BJ (cell line): ENCODE results near the gene POU2F3. TPM values are rescaled to one million over a fixed set of nuclear protein-coding genes. Genes with fewer than 3 reads are reported as not detected.

Experiments
- CTCF ChIA-PET: fragments of 350-600 bp; formaldehyde crosslinking; extraction: SDS; loops from one replicate; lab custom pipeline; 2021; ENCODE audit warnings: antibody characterized with exemption, inconsistent platforms; lab: Yijun Ruan, JAX
- POLR2A ChIA-PET: fragments of 300-600 bp; sonication (Branson Sonifier 250); formaldehyde crosslinking; extraction: SDS; loops from one replicate; lab custom pipeline; 2021; ENCODE audit warnings: antibody characterized with exemption; lab: Charles Lee
- DNase-seq: peaks from one replicate; pipeline ENCODE4 v3.0.0-alpha.2; 2011; ENCODE audit warnings: low read depth
- H3K27me3 ChIP-seq: 2 replicates; pipeline ENCODE4 v1.6.0; 2011; ENCODE audit warnings: low read length; ENCODE audit not compliant: control insufficient read depth, insufficient read depth
- H3K36me3 ChIP-seq: 2 replicates; pipeline ENCODE4 v1.5.1; 2011; ENCODE audit warnings: low read length; ENCODE audit not compliant: control insufficient read depth, insufficient read depth
- H3K4me3 ChIP-seq: 2 replicates; pipeline ENCODE4 v1.5.1; 2011; ENCODE audit warnings: low read depth, mild to moderate bottlenecking, control low read depth, low read length
- polyA plus RNA-seq: library from polyadenylated mRNA; depleted of rRNA; stranded (reverse); fragments of >200 nt; gene quantifications from 2 replicates; pipeline ENCODE4 v1.2.3, GENCODE V29; 2011
- TF ChIP-seq, protein P1 (sequence below): IDR thresholded peaks from 2 replicates; pipeline ENCODE4 v1.5.1; 2011; ENCODE audit warnings: low read depth, mild to moderate bottlenecking, control low read depth, inconsistent platforms, low read length, moderate library complexity; ENCODE audit not compliant: insufficient read depth

POU2F3 gene
- polyA plus RNA-seq, 1 experiment, result 0.06 TPM

- ChIA-PET CTCF (interaction anchor here (1.4 to 5.0 kb wide), 4 partner anchors 9 to 87 kb away, joined by 6 to 26 read pairs (median 10); no protein-coding TSS in a partner anchor), POLR2A (no interaction called here)
- peaks cover 4% of the 10 kb centered on the region; the same call in 1 of the 2 replicates for H3K36me3 ChIP-seq
- H3K4me3 ChIP-seq, result no peak overlapping the region
- H3K27me3 ChIP-seq, result no peaks in the 10 kb centered on the region
- no peak for DNase-seq
- TF ChIP-seq, protein P1, sequence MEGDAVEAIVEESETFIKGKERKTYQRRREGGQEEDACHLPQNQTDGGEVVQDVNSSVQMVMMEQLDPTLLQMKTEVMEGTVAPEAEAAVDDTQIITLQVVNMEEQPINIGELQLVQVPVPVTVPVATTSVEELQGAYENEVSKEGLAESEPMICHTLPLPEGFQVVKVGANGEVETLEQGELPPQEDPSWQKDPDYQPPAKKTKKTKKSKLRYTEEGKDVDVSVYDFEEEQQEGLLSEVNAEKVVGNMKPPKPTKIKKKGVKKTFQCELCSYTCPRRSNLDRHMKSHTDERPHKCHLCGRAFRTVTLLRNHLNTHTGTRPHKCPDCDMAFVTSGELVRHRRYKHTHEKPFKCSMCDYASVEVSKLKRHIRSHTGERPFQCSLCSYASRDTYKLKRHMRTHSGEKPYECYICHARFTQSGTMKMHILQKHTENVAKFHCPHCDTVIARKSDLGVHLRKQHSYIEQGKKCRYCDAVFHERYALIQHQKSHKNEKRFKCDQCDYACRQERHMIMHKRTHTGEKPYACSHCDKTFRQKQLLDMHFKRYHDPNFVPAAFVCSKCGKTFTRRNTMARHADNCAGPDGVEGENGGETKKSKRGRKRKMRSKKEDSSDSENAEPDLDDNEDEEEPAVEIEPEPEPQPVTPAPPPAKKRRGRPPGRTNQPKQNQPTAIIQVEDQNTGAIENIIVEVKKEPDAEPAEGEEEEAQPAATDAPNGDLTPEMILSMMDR, result no peak
These were observed 25.4 kb upstream of the POU2F3 start for GRCh38 chr11:120214581-120214980.

- CTCF ChIA-PET, result interaction anchor here (1.2 to 5.0 kb wide), 4 partner anchors 10 to 86 kb away, joined by 3 to 26 read pairs (median 8); no protein-coding TSS in a partner anchor
- H3K36me3 ChIP-seq, result peaks cover 8% of the 10 kb centered on the region; the same call in 1 of the 2 replicates
- no peaks in the 10 kb centered on the region for H3K27me3 ChIP-seq
- no peak overlapping the region for H3K4me3 ChIP-seq
- no peak for DNase-seq
- TF ChIP-seq, protein P1, result no peak
- POLR2A ChIA-PET, result interaction anchor here (0.5 kb wide), 1 partner anchor 22 kb away, joined by 3 read pairs; no protein-coding TSS in a partner anchor
These were observed 24.3 kb upstream of the POU2F3 start for GRCh38 chr11:120215634-120216033.

DNA sequence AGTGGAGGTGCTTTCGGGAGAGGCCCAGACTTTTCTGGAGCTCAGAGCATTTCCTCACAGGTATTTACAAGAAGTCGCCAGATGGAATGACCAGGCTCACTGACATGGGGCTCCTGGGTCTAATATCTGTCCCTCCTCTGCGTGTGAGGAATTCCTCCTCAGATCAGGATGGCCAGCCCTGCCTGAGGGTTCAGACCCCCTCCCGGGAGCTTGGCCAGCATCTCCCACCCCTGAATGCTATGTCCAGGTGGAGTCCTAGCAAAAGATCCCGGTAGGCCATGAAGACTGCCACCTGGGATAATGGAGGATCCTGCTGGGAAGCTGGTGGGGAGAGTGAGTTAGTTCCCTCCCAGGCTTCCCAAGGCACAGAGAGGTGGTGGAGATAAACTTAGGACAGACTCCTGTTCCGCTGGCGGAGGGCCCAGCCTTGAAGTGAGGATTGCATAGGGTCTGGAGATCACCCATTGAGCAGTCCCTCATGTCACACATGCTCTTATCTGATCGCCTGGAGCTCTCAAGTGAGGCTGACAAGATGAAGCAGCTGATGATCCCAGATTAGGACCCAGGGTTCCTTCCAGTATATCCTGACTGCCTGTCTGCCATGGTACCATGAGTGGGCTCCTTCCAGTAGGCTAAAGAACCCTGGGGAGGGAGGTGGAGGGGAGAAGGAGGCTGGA lies 23.4 kb upstream of the POU2F3 start:
- DNase-seq, result no peak
- no peak overlapping the region for H3K4me3 ChIP-seq
- ChIA-PET CTCF (interaction anchor here (1.2 to 2.9 kb wide), 4 partner anchors 11 to 84 kb away, joined by 3 to 14 read pairs (median 3); no protein-coding TSS in a partner anchor), POLR2A (no interaction called here)
- H3K27me3 ChIP-seq, result no peaks in the 10 kb centered on the region
- H3K36me3 ChIP-seq, result peaks cover 8% of the 10 kb centered on the region; the same call in 1 of the 2 replicates
- TF ChIP-seq, protein P1, result no peak

DNA sequence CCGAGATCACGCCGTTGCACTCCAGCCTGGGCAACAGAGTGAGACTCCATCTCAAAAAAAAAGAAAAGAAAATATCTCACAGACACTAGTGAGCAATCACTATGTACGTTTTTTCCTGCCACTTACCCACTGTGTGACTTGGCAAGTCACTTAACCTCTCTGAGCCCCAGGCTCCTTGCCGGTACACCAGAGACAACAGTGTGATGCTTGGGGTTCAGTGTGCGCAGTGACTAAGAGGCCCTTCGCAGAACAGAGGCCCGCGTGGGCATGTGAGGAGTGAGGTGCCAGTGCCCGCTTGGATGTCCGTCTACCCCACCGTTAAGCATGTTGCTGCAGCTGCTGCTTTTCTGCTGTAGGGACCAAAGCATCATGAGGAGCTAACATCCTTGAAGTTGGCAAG lies 22.4 kb upstream of the POU2F3 start:
- H3K4me3 ChIP-seq, result no peak overlapping the region
- POLR2A ChIA-PET, result no interaction called here
- no peaks in the 10 kb centered on the region for H3K27me3 ChIP-seq
- CTCF ChIA-PET, result interaction anchor here (1.5 kb wide), 1 partner anchor 83 kb away, joined by 3 read pairs; no protein-coding TSS in a partner anchor
- peaks cover 8% of the 10 kb centered on the region; the same call in 1 of the 2 replicates for H3K36me3 ChIP-seq
- DNase-seq, result no peak
- TF ChIP-seq, protein P1, result no peak

DNA sequence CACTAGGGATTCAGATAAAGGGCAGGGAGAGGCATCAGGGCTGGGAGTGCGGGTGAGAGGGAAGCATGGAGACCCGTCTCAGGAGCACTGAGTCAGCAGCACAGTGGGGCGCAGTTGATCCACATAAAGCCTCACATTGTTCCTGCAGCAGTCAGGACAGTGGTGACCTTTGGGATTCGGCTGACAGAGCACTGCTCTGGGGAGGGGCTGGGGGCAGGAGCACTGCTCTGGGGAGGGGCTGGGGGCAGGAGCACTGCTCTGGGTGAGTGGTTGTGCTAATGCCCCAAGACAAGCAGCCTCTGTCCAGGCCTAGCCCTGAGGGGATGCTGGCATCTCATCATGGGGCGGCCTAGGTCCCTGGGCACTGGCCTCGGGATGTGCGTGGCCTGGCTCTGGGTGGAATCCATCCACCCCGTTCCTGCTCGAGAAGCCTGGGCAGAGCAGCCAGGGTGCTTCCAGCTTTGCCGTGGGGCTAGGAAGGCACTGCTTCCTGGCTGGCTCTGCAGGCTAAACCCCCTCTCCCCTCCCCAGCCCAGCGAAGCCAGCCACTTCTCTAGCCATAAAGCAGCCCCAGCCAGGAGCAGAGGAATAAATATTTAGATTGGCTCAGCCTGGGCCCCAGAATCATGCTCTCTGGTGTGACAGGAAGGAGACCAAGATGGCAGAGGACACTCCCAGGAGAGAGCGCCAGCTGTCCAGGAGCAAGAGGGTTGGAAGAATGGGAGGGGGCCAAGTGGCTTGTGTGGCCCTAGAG lies 21.8 kb upstream of the POU2F3 start:
- H3K36me3 ChIP-seq, result peaks cover 8% of the 10 kb centered on the region; the same call in 1 of the 2 replicates
- ChIA-PET CTCF (interaction anchor here (1.1 to 1.5 kb wide), 2 partner anchors 12 to 82 kb away, joined by 3 to 4 read pairs; no protein-coding TSS in a partner anchor), POLR2A (no interaction called here)
- H3K27me3 ChIP-seq, result no peaks in the 10 kb centered on the region
- TF ChIP-seq, protein P1, result no peak
- no peak for DNase-seq
- no peak overlapping the region for H3K4me3 ChIP-seq
